HG02759 (cell line): ENCODE data around the gene EIF2S3B.

ENCODE experiments used
- ATAC-seq: cut with Tn5 transposase; IDR thresholded peaks from one replicate; pipeline ENCODE4 v1.9.1; 2021; ENCODE audit warnings: mild to moderate bottlenecking, moderate library complexity; ENCODE audit not compliant: unreplicated experiment

EIF2S3B gene

DNA sequence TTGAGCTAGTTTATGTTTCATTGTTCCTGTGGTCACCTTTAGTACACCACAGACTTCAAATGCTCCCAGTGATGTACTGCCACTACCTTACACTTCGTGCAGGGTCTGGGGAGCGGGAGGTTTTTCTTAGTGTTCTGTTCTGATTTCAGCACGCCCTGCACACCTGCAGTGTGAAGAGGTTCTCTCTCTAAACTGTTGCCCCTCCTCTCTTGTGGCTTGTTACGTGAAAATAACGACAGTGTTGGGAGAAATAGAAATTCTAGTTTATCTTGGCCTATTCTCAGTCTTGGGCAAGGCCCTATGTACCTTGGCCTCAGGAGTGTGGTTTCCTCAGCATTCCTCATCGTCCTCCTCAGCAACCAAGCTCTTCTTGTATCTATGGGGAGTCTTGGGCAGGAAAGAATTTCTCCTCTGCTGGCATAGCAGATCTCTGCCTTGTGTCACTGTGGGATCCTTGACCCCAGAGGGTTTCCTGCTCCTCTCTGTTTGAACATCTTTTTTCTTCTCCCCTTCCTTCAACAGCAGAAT lies 48.6 kb downstream of the EIF2S3B start:
- ATAC-seq, result no peak

DNA sequence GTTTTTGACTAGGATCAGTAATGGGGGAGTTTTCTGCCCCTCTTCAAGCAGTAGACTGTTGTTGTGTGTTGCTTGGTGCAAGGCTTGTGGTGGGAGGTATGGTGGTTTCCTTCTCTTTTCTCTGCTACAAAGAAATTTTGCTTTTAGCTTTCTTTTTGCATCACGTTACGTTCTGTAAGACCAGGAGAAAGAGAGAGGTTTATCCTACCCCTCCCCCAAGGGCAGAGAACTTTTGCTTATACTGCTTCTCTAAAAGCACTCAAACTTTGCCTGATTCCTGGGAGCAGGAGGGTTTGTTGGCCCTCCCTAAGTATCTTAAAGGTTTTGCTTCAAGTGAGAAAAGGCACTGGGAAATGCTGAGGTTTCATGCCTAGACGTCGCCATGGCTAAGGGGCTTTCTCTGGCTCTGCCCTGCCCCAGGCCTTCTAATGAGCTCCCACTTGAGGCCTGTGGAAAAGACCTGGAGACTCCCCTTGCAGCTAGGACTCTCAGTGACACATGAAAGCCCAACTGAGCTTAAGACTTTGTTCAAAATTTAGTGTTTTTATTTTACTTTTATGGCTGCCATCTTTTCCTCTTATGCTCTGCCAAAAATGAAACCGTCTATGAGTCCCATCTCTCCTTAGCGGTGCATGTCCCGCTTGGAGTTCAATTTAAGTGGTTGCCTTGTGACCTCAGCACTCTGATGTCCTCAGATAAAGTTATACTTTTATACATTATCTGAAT lies 49.2 kb downstream of the EIF2S3B start:
- ATAC-seq, result no peak

- no peak for ATAC-seq
Observed at GRCh38 chr12:10557329-10557728, 51.6 kb downstream of the EIF2S3B start.

- no peak for ATAC-seq
Observed at GRCh38 chr12:10557766-10558165, 52.1 kb downstream of the EIF2S3B start.
